Fibroblast of lung (primary cell): ENCODE data around the gene POLA1. TPM values are rescaled to one million over a fixed set of nuclear protein-coding genes. Genes with fewer than 3 reads are reported as not detected.
A peak's percentile ranks its signal among the peaks of the same experiment; 100 is the strongest.

Experiments
- DNase-seq, 2 donors: peaks; one replicate each; pipeline versions ENCODE4 v3.0.0 to v3.0.0-alpha.2; 2010; ENCODE audit warnings: low read depth in 2 of 2
- H2AFZ ChIP-seq: 2 replicates; pipeline ENCODE4 v1.5.1; 2012; ENCODE audit warnings: low read length, control low read depth, inconsistent platforms
- H3K27ac ChIP-seq: 2 replicates; pipeline ENCODE4 v1.5.1; 2011; ENCODE audit warnings: low read length, control low read depth; ENCODE audit not compliant: insufficient read depth
- H3K27me3 ChIP-seq: 2 replicates; pipeline ENCODE4 v1.5.1; 2011; ENCODE audit warnings: mild to moderate bottlenecking, low read length; ENCODE audit not compliant: control insufficient read depth, insufficient read depth
- H3K36me3 ChIP-seq: 2 replicates; pipeline ENCODE4 v1.5.1; 2011; ENCODE audit warnings: low read length; ENCODE audit not compliant: control insufficient read depth, insufficient read depth
- H3K4me1 ChIP-seq: 2 replicates; pipeline ENCODE4 v1.5.1; 2011; ENCODE audit warnings: low read length; ENCODE audit not compliant: control insufficient read depth, insufficient read depth; ENCODE audit errors: extremely low read depth
- H3K4me2 ChIP-seq: 2 replicates; pipeline ENCODE4 v1.5.1; 2011; ENCODE audit warnings: low read length, control low read depth; ENCODE audit not compliant: insufficient read depth; ENCODE audit errors: extremely low read depth
- H3K4me3 ChIP-seq, 4 experiments: fragments of 200-600 bp in 1 of 4; sonication (generic) in 1 of 4; replicated peaks in 1 of 4; 2 replicates each; pipeline ENCODE4 v1.5.1; 2011 to 2016; ENCODE audit warnings: low read length in 4 of 4, low read depth in 3 of 4, mild to moderate bottlenecking in 3 of 4, control low read depth in 2 of 4, inconsistent platforms in 1 of 4, mixed read lengths in 1 of 4; ENCODE audit not compliant: insufficient read depth in 1 of 4; ENCODE audit errors: control extremely low read depth in 1 of 4
- H3K79me2 ChIP-seq: 2 replicates; pipeline ENCODE4 v1.5.1; 2012; ENCODE audit warnings: mild to moderate bottlenecking, low read length, inconsistent platforms; ENCODE audit not compliant: control insufficient read depth, insufficient read depth
- H3K9ac ChIP-seq: 2 replicates; pipeline ENCODE4 v1.5.1; 2011; ENCODE audit warnings: mild to moderate bottlenecking, low read length, control low read depth; ENCODE audit not compliant: insufficient read depth
- H3K9me3 ChIP-seq: 2 replicates; pipeline ENCODE4 v1.5.1; 2012; ENCODE audit warnings: low read depth, low read length; ENCODE audit not compliant: control insufficient read depth, insufficient read depth
- H4K20me1 ChIP-seq: 2 replicates; pipeline ENCODE4 v1.5.1; 2011; ENCODE audit warnings: low read length; ENCODE audit not compliant: control insufficient read depth, insufficient read depth; ENCODE audit errors: extremely low read depth
- CTCF ChIP-seq, 2 donors: IDR thresholded peaks in 1 of 2; conservative IDR thresholded peaks in 1 of 2; 1 replicate in 1 of 2; 2 replicates in 1 of 2; pipeline ENCODE4 v1.5.1; 2011 to 2012; ENCODE audit warnings: low read length in 2 of 2, control low read depth in 1 of 2, inconsistent platforms in 1 of 2, low read depth in 1 of 2, mild to moderate bottlenecking in 1 of 2
- EZH2 ChIP-seq: IDR thresholded peaks from 2 replicates; pipeline ENCODE4 v1.5.1; 2012; ENCODE audit warnings: low read length, control low read depth, mild to moderate bottlenecking; ENCODE audit errors: missing control alignments
- polyA minus RNA-seq: library from RNA; depleted of rRNA, polyadenylated mRNA; stranded (reverse); fragments of >200 nt; gene quantifications from 2 replicates; pipeline ENCODE4 v1.2.3, GENCODE V29; 2011; ENCODE audit warnings: low replicate concordance
- polyA plus RNA-seq, 2 donors: library from polyadenylated mRNA; depleted of rRNA in 1 of 2; stranded (reverse) in 1 of 2; unstranded in 1 of 2; fragments of >200 nt; gene quantifications; 2 replicates each; pipeline ENCODE4 v1.2.1, GENCODE V29; 2011 to 2012; ENCODE audit warnings: missing spikeins in 1 of 2
- total RNA-seq: library from RNA; depleted of rRNA; stranded (reverse); fragments of >200 nt; gene quantifications from 2 replicates; pipeline ENCODE4 v1.2.1, GENCODE V29; 2014

The POLA1 gene
- 9.2 and 10.3 TPM in 2 replicates for total RNA-seq
- 1.7 and 3.8 TPM in 2 replicates for polyA plus RNA-seq
- 3.9 and 9.6 TPM in 2 replicates for polyA plus RNA-seq (2012)
- 11.3 TPM in 1 of 2 replicates, not detected in the other for polyA minus RNA-seq

- peak within 1 kb of the TSS; percentile 75 for H3K9ac ChIP-seq
- no peaks in the 10 kb centered on the region for H4K20me1 ChIP-seq
- H3K4me3 ChIP-seq: peak within 1 kb of the TSS; percentile 67 to 79 (median 71)
- H3K9me3 ChIP-seq: no peaks in the 10 kb centered on the region
- no peak for TF ChIP-seq EZH2
- peak; percentile 27 to 45 for TF ChIP-seq CTCF (conservative IDR thresholded peaks at IDR 0.05 in 1 of 2, IDR thresholded peaks at IDR 0.05 in 1 of 2; ENCODE audit: low read depth in 1 of 2, low read length in 2 of 2)
- peak within 1 kb of the TSS; percentile 80 for H3K4me2 ChIP-seq
- peak within 1 kb of the TSS; percentile 78 for H3K27ac ChIP-seq
- H3K27me3 ChIP-seq: no peaks in the 10 kb centered on the region
- H3K4me1 ChIP-seq: peaks cover 3% of the 10 kb centered on the region
- H2AFZ ChIP-seq: peak within 1 kb of the TSS; percentile 82
- peaks cover 17% of the 10 kb centered on the region for H3K79me2 ChIP-seq
- peak; percentile 93 to 96 for DNase-seq
- H3K36me3 ChIP-seq: no peaks in the 10 kb centered on the region
These were observed at the start of gene POLA1 for GRCh38 chrX:24693453-24694202. TSS of gene POLA1 (plus strand) at chrX:24693918. CDS start at chrX:24693962, 44 bp downstream.

GRCh38 chrX:24646006-24646405 lies 47.7 kb upstream of the POLA1 start:
- Histone ChIP-seq H3K4me2 (peak overlapping the region; percentile 64), H3K4me3 (peak overlapping the region in 2 of 4 experiments; percentile 14 to 50), H3K4me1 (no peaks in the 10 kb centered on the region), H3K36me3 (no peaks in the 10 kb centered on the region), H4K20me1 (no peaks in the 10 kb centered on the region), H3K27me3 (no peaks in the 10 kb centered on the region), H3K9me3 (no peaks in the 10 kb centered on the region), H2AFZ (no peak overlapping the region), H3K9ac (no peak overlapping the region), H3K79me2 (no peaks in the 10 kb centered on the region), H3K27ac (no peak overlapping the region)
- TF ChIP-seq CTCF (conservative IDR thresholded peaks at IDR 0.05 in 1 of 2, IDR thresholded peaks at IDR 0.05 in 1 of 2; ENCODE audit: low read depth in 1 of 2, low read length in 2 of 2) (no peak), EZH2 (no peak)
- DNase-seq: no peak

- H3K4me2 ChIP-seq: peak overlapping the region; percentile 23
These were observed 47.0 kb upstream of the POLA1 start for GRCh38 chrX:24646745-24647182.

More at GRCh38 chrX:24646745-24647182, 47.0 kb upstream of the POLA1 start:
- peak overlapping the region in 3 of 4 experiments; percentile 6 to 50 (median 25) for H3K4me3 ChIP-seq
- no peaks in the 10 kb centered on the region for H3K27me3 ChIP-seq
- peak overlapping the region; percentile 46 for H2AFZ ChIP-seq
- no peaks in the 10 kb centered on the region for H3K36me3 ChIP-seq
- no peak overlapping the region for H3K27ac ChIP-seq
- peak; percentile 14 to 17 for DNase-seq
- no peaks in the 10 kb centered on the region for H4K20me1 ChIP-seq
- no peaks in the 10 kb centered on the region for H3K4me1 ChIP-seq
- no peak for TF ChIP-seq EZH2
- no peak for TF ChIP-seq CTCF (conservative IDR thresholded peaks at IDR 0.05 in 1 of 2, IDR thresholded peaks at IDR 0.05 in 1 of 2; ENCODE audit: low read depth in 1 of 2, low read length in 2 of 2)
- H3K79me2 ChIP-seq: no peaks in the 10 kb centered on the region
- H3K9me3 ChIP-seq: no peaks in the 10 kb centered on the region
- H3K9ac ChIP-seq: no peak overlapping the region
